CD4-positive, alpha-beta memory T cell (primary cell): ENCODE measurements around the gene NFAT5. TPM values are rescaled to one million over a fixed set of nuclear protein-coding genes. Genes with fewer than 3 reads are reported as not detected.
"Not testable (repeated sequence)": the region's sequence is repeated elsewhere in the genome, so short reads cannot be mapped to it uniquely, and the experiment has no call there.

ENCODE experiments used
- CTCF ChIA-PET: fragments of 350-600 bp; sonication (Branson Sonifier 250); formaldehyde crosslinking; loops from one replicate; lab custom pipeline; 2021; ENCODE audit warnings: inconsistent platforms; ENCODE audit not compliant: partially characterized antibody; lab: Charles Lee
- POLR2A ChIA-PET: fragments of 350-600 bp; sonication (Branson Sonifier 250); formaldehyde crosslinking; loops from one replicate; lab custom pipeline; 2021; ENCODE audit not compliant: partially characterized antibody; lab: Charles Lee
- DNase-seq, 5 donors: peaks; one replicate each; pipeline versions ENCODE4 v3.0.0 to v3.0.0-alpha.2; 2020 to 2022; ENCODE audit warnings: mixed read lengths in 1 of 5
- H3K27ac ChIP-seq: one replicate; pipeline ENCODE4 v1.7.0; 2013; ENCODE audit warnings: low read depth, low read length
- H3K27me3 ChIP-seq: 2 replicates; pipeline ENCODE4 v1.7.0; 2013; ENCODE audit warnings: mild to moderate bottlenecking, low read length, moderate library complexity; ENCODE audit not compliant: insufficient read depth
- H3K36me3 ChIP-seq: 2 replicates; pipeline ENCODE4 v1.7.0; 2013; ENCODE audit warnings: mild to moderate bottlenecking, low read length, moderate library complexity; ENCODE audit not compliant: insufficient read depth
- H3K4me1 ChIP-seq: 2 replicates; pipeline ENCODE4 v1.7.0; 2013; ENCODE audit warnings: mild to moderate bottlenecking, low read length, moderate library complexity; ENCODE audit not compliant: insufficient read depth
- H3K4me3 ChIP-seq, 2 donors: one replicate each; pipeline ENCODE4 v1.7.0; 2013; ENCODE audit warnings: low read length in 2 of 2, mild to moderate bottlenecking in 1 of 2
- H3K9me3 ChIP-seq, 2 donors: one replicate each; pipeline ENCODE4 v1.7.0; 2013; ENCODE audit warnings: low read length in 2 of 2, control low read depth in 1 of 2; ENCODE audit not compliant: control insufficient read depth in 1 of 2
- H3K27ac Mint-ChIP-seq, 7 donors: one replicate each; pipeline ENCODE4 v1.8.0; 2020 to 2021; ENCODE audit warnings: mixed read lengths in 7 of 7, mild to moderate bottlenecking in 6 of 7, inconsistent platforms in 3 of 7, moderate library complexity in 3 of 7
- H3K27me3 Mint-ChIP-seq, 2 donors: one replicate each; pipeline ENCODE4 v1.8.0; 2020 to 2021; ENCODE audit warnings: mixed read lengths in 2 of 2
- H3K36me3 Mint-ChIP-seq, 2 donors: one replicate each; pipeline ENCODE4 v1.8.0; 2020 to 2021; ENCODE audit warnings: mixed read lengths in 2 of 2, inconsistent platforms in 1 of 2, mild to moderate bottlenecking in 1 of 2
- H3K4me1 Mint-ChIP-seq, 4 donors: one replicate each; pipeline ENCODE4 v1.8.0; 2020 to 2021; ENCODE audit warnings: mixed read lengths in 4 of 4, mild to moderate bottlenecking in 1 of 4
- H3K4me3 Mint-ChIP-seq, 8 donors: one replicate each; pipeline ENCODE4 v1.8.0; 2020 to 2021; ENCODE audit warnings: mixed read lengths in 8 of 8, mild to moderate bottlenecking in 7 of 8, moderate library complexity in 6 of 8, inconsistent platforms in 3 of 8
- H3K9me3 Mint-ChIP-seq, 8 donors: one replicate each; pipeline ENCODE4 v1.8.0; 2020 to 2021; ENCODE audit warnings: mixed read lengths in 8 of 8, mild to moderate bottlenecking in 5 of 8, inconsistent platforms in 3 of 8, moderate library complexity in 1 of 8
- intact Hi-C: fragments of 100-400 bp; cut with micrococcal nuclease; formaldehyde crosslinking; loops from one replicate; pipeline ENCODE4 v1.15.1; 2023
- polyA plus RNA-seq, 2 donors: library from polyadenylated mRNA; unstranded; fragments of 300-500 nt; fragmentation: Illumina TruSeq; gene quantifications; one replicate each; pipeline ENCODE4 v1.2.3, GENCODE V29; 2021
- total RNA-seq, 2 experiments: library from RNA; stranded (reverse); gene quantifications; one replicate each; pipeline ENCODE4 v1.2.3, GENCODE V29; 2021

Gene NFAT5
- total and polyA plus RNA-seq, 4 experiments from 2014 or later, result 1.8 to 35.6 (median 18.7) TPM

DNA sequence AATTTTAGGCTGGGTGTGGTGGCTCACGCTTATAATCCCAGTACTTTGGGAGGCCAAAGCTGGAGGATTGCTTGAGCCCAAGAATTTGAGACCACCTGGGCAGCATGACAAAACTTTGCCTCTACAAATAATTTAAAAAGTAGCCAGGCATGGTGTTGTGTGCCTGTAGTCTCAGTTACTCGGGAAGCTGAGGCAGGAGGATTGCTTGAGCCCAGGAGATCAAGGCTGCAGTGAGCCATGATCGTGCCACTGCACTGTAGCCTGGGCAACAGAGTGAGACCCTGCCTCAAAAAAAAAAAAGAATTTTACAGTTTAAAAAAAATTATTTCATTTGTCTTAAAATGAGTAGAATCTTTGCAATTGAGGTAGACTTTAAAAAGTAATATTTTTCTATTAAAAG, 78.2 kb downstream of the NFAT5 start:
- intact Hi-C loops, H3K27ac ChIP-seq, DNase-seq, H3K4me3 ChIP-seq, H3K4me3 Mint-ChIP-seq, H3K4me1 ChIP-seq, H3K27ac Mint-ChIP-seq, H3K9me3 Mint-ChIP-seq, POLR2A ChIA-PET, H3K27me3 ChIP-seq, H3K4me1 Mint-ChIP-seq, H3K36me3 ChIP-seq, H3K9me3 ChIP-seq, H3K27me3 Mint-ChIP-seq: not testable (repeated sequence)
- peaks cover 9 to 14% of the 10 kb centered on the region in 2 donors for H3K36me3 Mint-ChIP-seq
- CTCF ChIA-PET, result interaction anchor here (1.4 kb wide), 1 partner anchor 248 kb away, joined by 4 read pairs; no protein-coding TSS in a partner anchor

DNA sequence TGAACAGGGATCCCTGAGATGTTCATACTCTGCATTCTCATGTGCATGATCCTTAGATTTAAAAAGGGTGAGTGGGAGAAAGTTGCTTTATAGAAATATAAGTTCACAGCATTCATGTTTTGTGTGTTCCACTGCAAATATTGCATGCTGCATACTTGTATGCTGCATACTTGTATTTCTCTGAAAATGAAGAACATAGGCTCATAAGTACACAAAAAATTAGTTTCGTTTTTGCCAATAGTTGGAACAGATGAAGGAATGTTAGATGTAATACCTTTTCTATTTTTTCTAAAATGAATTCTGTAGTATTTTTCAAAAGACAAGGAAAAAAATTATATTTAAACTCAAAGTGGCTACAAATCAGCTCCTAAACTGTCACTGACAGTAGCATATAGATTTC, 79.0 kb downstream of the NFAT5 start:
- intact Hi-C loops, result no loop called here
- Mint-ChIP-seq H3K27ac (no peak overlapping the region), H3K9me3 (no peaks in the 10 kb centered on the region), H3K4me1 (peaks cover 1 to 9% (median 4%) of the 10 kb centered on the region in 4 donors), H3K4me3 (no peak overlapping the region), H3K36me3 (peaks cover 13 to 17% of the 10 kb centered on the region in 2 donors), H3K27me3 (no peaks in the 10 kb centered on the region)
- no peaks in the 10 kb centered on the region for H3K9me3 ChIP-seq
- H3K27me3 ChIP-seq, result no peaks in the 10 kb centered on the region
- H3K36me3 ChIP-seq, result peaks cover 7% of the 10 kb centered on the region
- H3K4me1 ChIP-seq, result no peaks in the 10 kb centered on the region
- POLR2A ChIA-PET, result no interaction called here
- CTCF ChIA-PET, result interaction anchor here (0.7 kb wide), 1 partner anchor 282 kb away, joined by 3 read pairs; no protein-coding TSS in a partner anchor
- no peak for DNase-seq
- H3K27ac ChIP-seq, result no peak overlapping the region
- H3K4me3 ChIP-seq, result no peak overlapping the region

DNA sequence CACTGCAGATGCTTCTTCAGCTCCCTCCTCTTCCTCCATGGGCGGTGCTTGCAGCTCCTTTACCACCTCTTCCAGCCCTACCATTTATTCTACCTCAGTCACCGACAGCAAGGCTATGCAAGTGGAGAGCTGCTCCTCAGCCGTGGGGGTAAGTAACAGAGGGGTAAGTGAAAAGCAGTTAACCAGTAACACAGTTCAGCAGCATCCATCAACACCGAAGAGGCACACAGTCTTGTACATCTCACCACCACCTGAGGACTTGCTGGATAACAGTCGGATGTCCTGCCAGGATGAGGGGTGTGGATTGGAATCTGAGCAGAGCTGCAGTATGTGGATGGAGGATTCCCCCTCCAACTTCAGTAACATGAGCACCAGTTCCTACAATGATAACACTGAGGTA, 81.3 kb downstream of the NFAT5 start:
- H3K9me3 ChIP-seq, result no peaks in the 10 kb centered on the region
- Mint-ChIP-seq H3K27me3 (no peaks in the 10 kb centered on the region), H3K4me1 (peaks cover 1 to 9% (median 4%) of the 10 kb centered on the region in 4 donors), H3K36me3 (peaks cover 20 to 25% of the 10 kb centered on the region in 2 donors), H3K27ac (no peak overlapping the region), H3K9me3 (no peaks in the 10 kb centered on the region), H3K4me3 (no peak overlapping the region)
- intact Hi-C loops, result no loop called here
- no peak overlapping the region for H3K4me3 ChIP-seq
- CTCF ChIA-PET, result interaction anchor here (2.3 kb wide), 1 partner anchor 251 kb away, joined by 8 read pairs; no protein-coding TSS in a partner anchor
- POLR2A ChIA-PET, result no interaction called here
- DNase-seq, result no peak
- no peaks in the 10 kb centered on the region for H3K27me3 ChIP-seq
- H3K27ac ChIP-seq, result no peak overlapping the region
- no peaks in the 10 kb centered on the region for H3K4me1 ChIP-seq
- H3K36me3 ChIP-seq, result peaks cover 7% of the 10 kb centered on the region

DNA sequence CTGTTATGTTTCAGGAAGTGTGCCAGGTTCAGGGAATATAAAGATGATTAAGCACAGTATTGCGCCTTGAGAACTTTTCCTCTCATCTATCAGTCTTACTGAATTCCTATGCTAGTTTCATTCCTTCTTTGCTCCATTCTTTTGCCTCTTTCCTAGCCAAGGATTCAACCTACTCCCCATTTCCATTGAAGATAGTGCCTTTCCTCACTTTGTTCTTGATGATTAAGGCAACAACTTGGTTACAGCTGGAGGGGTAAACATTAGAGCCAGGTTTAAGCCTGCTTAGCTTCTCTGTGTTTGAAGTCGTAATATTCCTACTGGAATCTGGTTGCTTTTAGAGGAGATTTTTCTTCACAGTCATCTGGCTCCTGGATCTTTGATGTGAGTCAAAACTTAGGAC, 85.5 kb downstream of the NFAT5 start:
- Mint-ChIP-seq H3K4me3 (no peak overlapping the region), H3K36me3 (peaks cover 38 to 45% of the 10 kb centered on the region in 2 donors), H3K27me3 (no peaks in the 10 kb centered on the region), H3K9me3 (no peaks in the 10 kb centered on the region), H3K4me1 (peaks cover 0 to 2% (median under 1%) of the 10 kb centered on the region in 4 donors), H3K27ac (peak overlapping the region in 3 of 7 donors; percentile 34 to 72 (median 37))
- Histone ChIP-seq H3K4me1 (no peaks in the 10 kb centered on the region), H3K27me3 (no peaks in the 10 kb centered on the region), H3K27ac (no peak overlapping the region), H3K36me3 (peaks cover 19% of the 10 kb centered on the region), H3K4me3 (no peak overlapping the region), H3K9me3 (no peaks in the 10 kb centered on the region)
- ChIA-PET POLR2A (interaction anchor here (0.7 kb wide), 1 partner anchor 15 kb away, joined by 4 read pairs; no protein-coding TSS in a partner anchor), CTCF (interaction anchor here (1.0 kb wide), 1 partner anchor 255 kb away, joined by 3 read pairs; no protein-coding TSS in a partner anchor)
- intact Hi-C loops, result no loop called here
- no peak for DNase-seq

DNA sequence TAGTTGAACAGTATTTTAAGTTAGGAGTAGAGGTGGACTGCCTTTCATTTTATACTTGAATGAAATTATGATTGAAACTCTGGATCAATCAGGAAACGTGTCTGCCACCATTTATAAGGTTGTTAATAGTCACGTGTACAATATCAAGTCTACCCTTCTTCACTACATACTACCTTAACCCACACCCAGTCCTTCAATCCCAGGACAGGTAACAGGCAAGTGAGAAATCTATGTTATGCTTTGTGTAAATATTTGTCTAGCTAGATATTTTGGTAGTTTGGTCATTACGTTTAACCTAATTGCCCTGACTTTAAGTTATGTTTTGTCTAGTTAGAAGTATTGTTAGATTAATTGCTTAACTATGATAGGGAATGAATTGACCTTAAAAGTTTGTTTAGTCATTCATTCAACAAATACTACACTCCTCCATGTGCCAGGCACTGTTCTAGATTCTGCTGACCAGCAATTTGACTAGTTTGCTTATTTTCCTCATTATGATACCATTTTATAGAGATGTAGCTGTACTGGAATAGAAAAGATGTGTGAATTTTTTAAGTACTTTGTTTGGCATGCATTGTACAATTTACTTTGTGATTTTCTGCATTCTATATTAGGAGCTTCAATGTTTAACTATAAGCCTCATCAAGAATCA, 88.6 kb downstream of the NFAT5 start:
- no peaks in the 10 kb centered on the region for H3K4me1 Mint-ChIP-seq
- Histone ChIP-seq H3K36me3 (peaks cover 19% of the 10 kb centered on the region), H3K27ac (no peak overlapping the region), H3K4me1 (no peaks in the 10 kb centered on the region), H3K4me3 (no peak overlapping the region), H3K9me3 (no peaks in the 10 kb centered on the region), H3K27me3 (no peaks in the 10 kb centered on the region)
- intact Hi-C loops, result no loop called here
- DNase-seq, result no peak
- no peak overlapping the region for H3K27ac Mint-ChIP-seq
- CTCF ChIA-PET, result interaction anchor here (1.0 to 1.7 kb wide), 3 partner anchors 101 to 267 kb away, joined by 3 to 4 read pairs (median 3); partner anchors contain the start of gene NOB1
- H3K4me3 Mint-ChIP-seq, result no peak overlapping the region
- POLR2A ChIA-PET, result no interaction called here
- H3K36me3 Mint-ChIP-seq, result peaks cover 34 to 36% of the 10 kb centered on the region in 2 donors
- H3K27me3 Mint-ChIP-seq, result no peaks in the 10 kb centered on the region
- no peaks in the 10 kb centered on the region for H3K9me3 Mint-ChIP-seq

DNA sequence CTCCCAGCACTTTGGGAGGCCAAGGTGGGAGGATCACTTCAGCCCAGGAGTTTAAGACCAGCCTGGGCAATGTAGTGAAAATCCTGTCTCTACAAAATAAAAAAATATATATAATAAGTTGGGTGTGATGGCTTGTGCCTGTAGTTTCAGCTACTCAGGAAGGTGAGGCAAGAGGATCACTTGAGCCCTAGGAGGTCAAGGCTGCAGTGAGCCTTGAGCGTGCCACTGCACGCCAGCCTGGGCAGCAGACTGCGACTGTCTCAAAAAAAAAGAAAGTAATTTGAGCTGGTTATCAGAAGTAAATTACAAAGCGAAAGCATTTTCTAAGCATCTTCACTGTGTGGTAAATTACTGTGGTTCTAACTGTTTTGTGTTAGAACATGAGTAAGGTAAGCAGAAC, 94.4 kb downstream of the NFAT5 start:
- H3K27me3 ChIP-seq, result no peaks in the 10 kb centered on the region
- intact Hi-C loops, result no loop called here
- Mint-ChIP-seq H3K27ac (no peak overlapping the region), H3K4me1 (peaks cover 0 to 1% (median 0%) of the 10 kb centered on the region in 4 donors), H3K4me3 (no peak overlapping the region), H3K9me3 (peaks cover 0 to 2% (median 0%) of the 10 kb centered on the region in 8 donors), H3K27me3 (no peaks in the 10 kb centered on the region), H3K36me3 (peaks cover 34 to 35% of the 10 kb centered on the region in 2 donors)
- H3K9me3 ChIP-seq, result no peaks in the 10 kb centered on the region
- H3K27ac ChIP-seq, result no peak overlapping the region
- DNase-seq, result no peak
- H3K4me3 ChIP-seq, result no peak overlapping the region
- no peaks in the 10 kb centered on the region for H3K4me1 ChIP-seq
- H3K36me3 ChIP-seq, result peaks cover 9% of the 10 kb centered on the region
- CTCF ChIA-PET, result interaction anchor here (0.6 kb wide), 1 partner anchor 86 kb away, joined by 4 read pairs; no protein-coding TSS in a partner anchor
- POLR2A ChIA-PET, result no interaction called here

DNA sequence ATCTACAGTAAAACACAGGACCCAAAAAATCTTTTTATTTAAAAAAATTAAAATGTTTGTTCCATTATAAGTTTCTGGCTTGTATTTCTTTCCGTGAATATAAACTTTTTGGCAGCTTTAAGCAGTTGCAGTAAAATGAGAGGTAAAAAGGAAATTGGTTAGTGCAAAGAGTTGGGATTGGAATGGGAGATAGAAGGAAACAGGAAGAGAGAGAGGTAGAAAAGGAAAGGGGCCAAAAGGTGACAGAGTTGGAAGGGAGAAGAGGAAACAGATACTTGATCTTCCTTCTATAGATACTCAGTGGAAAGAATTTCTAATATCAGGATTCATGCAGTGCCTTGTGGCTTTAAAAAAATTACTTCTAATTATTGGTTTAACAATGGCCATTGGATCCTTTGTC, 97.1 kb downstream of the NFAT5 start:
- POLR2A ChIA-PET, result no interaction called here
- H3K36me3 Mint-ChIP-seq, result peaks cover 26 to 30% of the 10 kb centered on the region in 2 donors
- intact Hi-C loops, result no loop called here

More for the DNA sequence above, 97.1 kb downstream of the NFAT5 start:
- DNase-seq, result no peak
- no peak overlapping the region for H3K4me3 ChIP-seq
- peak overlapping the region in 1 of 7 donors; percentile 79 for H3K27ac Mint-ChIP-seq
- no peaks in the 10 kb centered on the region for H3K9me3 ChIP-seq
- no peak overlapping the region for H3K27ac ChIP-seq
- no peaks in the 10 kb centered on the region for H3K27me3 ChIP-seq
- H3K4me1 Mint-ChIP-seq, result peaks cover 0 to 1% (median 0%) of the 10 kb centered on the region in 4 donors
- H3K9me3 Mint-ChIP-seq, result peaks cover 0 to 2% (median 0%) of the 10 kb centered on the region in 8 donors
- CTCF ChIA-PET, result no interaction called here
- no peaks in the 10 kb centered on the region for H3K27me3 Mint-ChIP-seq
- H3K4me3 Mint-ChIP-seq, result no peak overlapping the region
- no peaks in the 10 kb centered on the region for H3K36me3 ChIP-seq
- H3K4me1 ChIP-seq, result no peaks in the 10 kb centered on the region
